NCI-H2196 (cell line): ENCODE measurements around the gene MBTPS1.
A peak's percentile ranks its signal among the peaks of the same experiment; 100 is the strongest.

ENCODE experiments used
- DNase-seq: peaks from one replicate; lab custom pipeline; 2025; ENCODE audit not compliant: unreplicated experiment; lab: John Stamatoyannopoulos, UW

The MBTPS1 gene

GRCh38 chr16:84080378-84080777 is 36.4 kb downstream of the MBTPS1 start:
- DNase-seq, result no peak

GRCh38 chr16:84079664-84080063 is 37.1 kb downstream of the MBTPS1 start:
- no peak for DNase-seq

GRCh38 chr16:84075376-84075775 is 41.4 kb downstream of the MBTPS1 start:
- no peak for DNase-seq

- no peak for DNase-seq
Observed at GRCh38 chr16:84074721-84075120, 42.0 kb downstream of the MBTPS1 start.

- DNase-seq, result no peak
Observed at GRCh38 chr16:84072014-84072413, 44.7 kb downstream of the MBTPS1 start.

GRCh38 chr16:84071121-84071520 is 45.6 kb downstream of the MBTPS1 start:
- no peak for DNase-seq

- no peak for DNase-seq
Observed at GRCh38 chr16:84069540-84069939, 47.2 kb downstream of the MBTPS1 start.

GRCh38 chr16:84068783-84069462 is 47.8 kb downstream of the MBTPS1 start:
- no peak for DNase-seq

GRCh38 chr16:84068041-84068440 is 48.7 kb downstream of the MBTPS1 start:
- no peak for DNase-seq

- no peak for DNase-seq
Observed at GRCh38 chr16:84067640-84068039, 49.1 kb downstream of the MBTPS1 start.

GRCh38 chr16:84065536-84066132 is 51.1 kb downstream of the MBTPS1 start:
- DNase-seq, result peak; percentile 46

GRCh38 chr16:84063980-84064379 is 52.8 kb downstream of the MBTPS1 start:
- no peak for DNase-seq

GRCh38 chr16:84062734-84063640 is 53.8 kb downstream of the MBTPS1 start:
- peak; percentile 62 for DNase-seq

- DNase-seq, result no peak
Observed at GRCh38 chr16:84061236-84061819, 55.4 kb downstream of the MBTPS1 start.

GRCh38 chr16:84059946-84060901 is 56.5 kb downstream of the MBTPS1 start:
- DNase-seq, result no peak

- DNase-seq, result no peak
Observed at GRCh38 chr16:84059111-84059510, 57.6 kb downstream of the MBTPS1 start.

- DNase-seq, result no peak
Observed at GRCh38 chr16:84058664-84059063, 58.1 kb downstream of the MBTPS1 start.

- DNase-seq, result no peak
Observed at GRCh38 chr16:84058211-84058610, 58.5 kb downstream of the MBTPS1 start.

GRCh38 chr16:84056933-84057332 is 59.8 kb downstream of the MBTPS1 start:
- DNase-seq, result no peak
